H7 (cell line): Measurements from ENCODE around the gene ACTL9. TPM values are rescaled to one million over a fixed set of nuclear protein-coding genes. Genes with fewer than 3 reads are reported as not detected.

Experiments used
- total RNA-seq: library from RNA; depleted of rRNA; stranded (reverse); fragments of >200 nt; shearing (Covaris generic); gene quantifications from 2 replicates; pipeline ENCODE4 v1.2.3, GENCODE V29; 2014; rRNA removed

ACTL9 gene
- total RNA-seq, 1 experiment from 2014 or later = not detected

Other genes with a start within 250 kb of the ACTL9 start
- 0.07 TPM in 2 replicates for gene PRAM1, start 196.2 kb downstream of the ACTL9 start, total RNA-seq
- gene ZNF414, start 184.6 kb downstream of the ACTL9 start, total RNA-seq = 7.6 and 13.1 TPM in 2 replicates
- 3.0 and 4.5 TPM in 2 replicates for gene MYO1F, start 121.4 kb downstream of the ACTL9 start, total RNA-seq
- gene ADAMTS10, start 88.1 kb downstream of the ACTL9 start, total RNA-seq = 23.2 and 32.9 TPM in 2 replicates
- not detected in 2 replicates for gene NFILZ, start 68.2 kb downstream of the ACTL9 start, total RNA-seq
- not detected in 2 replicates for gene OR2Z1, start 22.8 kb upstream of the ACTL9 start, total RNA-seq
- 12.8 and 16.9 TPM in 2 replicates for gene ZNF558, start 133.5 kb upstream of the ACTL9 start, total RNA-seq
- gene MBD3L1, start 133.6 kb upstream of the ACTL9 start, total RNA-seq = not detected in 2 replicates